MM.1S (cell line): ENCODE measurements around the gene MYH11.

Experiments
- CTCF ChIP-seq: fragments of 300-600 bp; sonication (generic); IDR thresholded peaks from 2 replicates; pipeline ENCODE4 v1.5.1; 2016; ENCODE audit warnings: antibody characterized with exemption, low read length, mixed read lengths
- EZH2 ChIP-seq: fragments of 300-600 bp; sonication (generic); optimal IDR thresholded peaks from 2 replicates; pipeline ENCODE3; 2017; ENCODE audit warnings: low read depth, mild to moderate bottlenecking, antibody characterized with exemption, low read length, mixed read lengths
- EZH2phosphoT487 ChIP-seq: fragments of 300-600 bp; sonication (generic); IDR thresholded peaks from 2 replicates; pipeline ENCODE4 v1.6.1; 2018; ENCODE audit warnings: antibody characterized with exemption, low read length

GRCh38 chr16:15829460-15829859, 27.4 kb downstream of the MYH11 start:
- no peak for TF ChIP-seq CTCF
- TF ChIP-seq EZH2phosphoT487 = no peak
- TF ChIP-seq EZH2 = no peak
